Natural killer cell treated with Interleukin-12 subunit alpha and Interleukin-12 subunit beta and Interleukin-15 and Interleukin-18, amount 100 ng/mL, for 72 hours (primary cell): ENCODE measurements around the gene PTCD2. TPM values are rescaled to one million over a fixed set of nuclear protein-coding genes. Genes with fewer than 3 reads are reported as not detected.
A peak's percentile ranks its signal among the peaks of the same experiment; 100 is the strongest.

Source experiments
- ATAC-seq, 2 donors: fragments of 150-1000 bp; cut with Tn5 transposase in 1 of 2; sonication (Bioruptor Pico), chemical (Tn5 transposase) in 1 of 2; 2 replicates each; pipeline ENCODE4 v1.10.0; 2021
- DNase-seq: peaks from one replicate; pipeline ENCODE4 v3.0.0; 2022; ENCODE audit warnings: low spot score
- H3K27ac Mint-ChIP-seq, 2 donors: 1 replicate in 1 of 2; 2 replicates in 1 of 2; pipeline ENCODE4 v1.8.0; 2022; ENCODE audit warnings: mixed read lengths in 2 of 2, mild to moderate bottlenecking in 1 of 2, moderate library complexity in 1 of 2
- H3K27me3 Mint-ChIP-seq, 2 donors: 1 replicate in 1 of 2; 2 replicates in 1 of 2; pipeline ENCODE4 v1.8.0; 2022; ENCODE audit warnings: mixed read lengths in 2 of 2
- H3K36me3 Mint-ChIP-seq: one replicate; pipeline ENCODE4 v1.8.0; 2022; ENCODE audit warnings: mixed read lengths
- H3K4me1 Mint-ChIP-seq, 2 donors: 1 replicate in 1 of 2; 2 replicates in 1 of 2; pipeline ENCODE4 v1.8.0; 2022; ENCODE audit warnings: low read depth in 2 of 2, mixed read lengths in 2 of 2, mild to moderate bottlenecking in 1 of 2
- H3K4me3 Mint-ChIP-seq: one replicate; pipeline ENCODE4 v1.8.0; 2022; ENCODE audit warnings: mixed read lengths
- H3K9me3 Mint-ChIP-seq: 2 replicates; pipeline ENCODE4 v1.8.0; 2022; ENCODE audit warnings: mixed read lengths
- total RNA-seq, 2 donors: library from RNA; stranded (reverse); gene quantifications; one replicate each; pipeline ENCODE4 v1.2.3, GENCODE V29; 2022

The PTCD2 gene
- total RNA-seq, 2 donors from 2014 or later, result 8.0 to 11.3 TPM

DNA sequence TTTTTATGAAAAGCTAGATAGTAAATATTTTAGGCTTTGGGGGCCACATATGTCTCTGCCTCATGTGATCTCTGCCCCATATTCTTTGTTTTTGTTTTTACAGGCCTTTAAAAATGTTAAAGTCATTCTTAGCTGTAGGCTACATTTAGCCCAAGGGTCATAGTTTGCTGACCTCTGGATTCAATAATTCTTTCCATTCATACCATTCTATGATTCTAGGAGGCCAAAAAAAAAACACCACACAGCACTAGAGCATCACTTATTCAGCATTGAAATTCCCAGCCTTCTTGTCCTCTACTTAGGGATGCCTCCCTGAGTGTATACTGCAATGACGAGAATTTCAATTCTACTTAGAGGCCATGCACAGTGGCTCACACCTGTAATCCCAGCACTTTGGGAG lies 17.0 kb downstream of the PTCD2 start:
- peaks cover 0 to 2% of the 10 kb centered on the region in 2 donors for H3K4me1 Mint-ChIP-seq
- no peaks in the 10 kb centered on the region for H3K27me3 Mint-ChIP-seq
- no peaks in the 10 kb centered on the region for H3K9me3 Mint-ChIP-seq
- no peak overlapping the region for H3K27ac Mint-ChIP-seq
- H3K4me3 Mint-ChIP-seq, result no peak overlapping the region
- peaks cover 18% of the 10 kb centered on the region for H3K36me3 Mint-ChIP-seq
- ATAC-seq (no peak), DNase-seq (no peak)

DNA sequence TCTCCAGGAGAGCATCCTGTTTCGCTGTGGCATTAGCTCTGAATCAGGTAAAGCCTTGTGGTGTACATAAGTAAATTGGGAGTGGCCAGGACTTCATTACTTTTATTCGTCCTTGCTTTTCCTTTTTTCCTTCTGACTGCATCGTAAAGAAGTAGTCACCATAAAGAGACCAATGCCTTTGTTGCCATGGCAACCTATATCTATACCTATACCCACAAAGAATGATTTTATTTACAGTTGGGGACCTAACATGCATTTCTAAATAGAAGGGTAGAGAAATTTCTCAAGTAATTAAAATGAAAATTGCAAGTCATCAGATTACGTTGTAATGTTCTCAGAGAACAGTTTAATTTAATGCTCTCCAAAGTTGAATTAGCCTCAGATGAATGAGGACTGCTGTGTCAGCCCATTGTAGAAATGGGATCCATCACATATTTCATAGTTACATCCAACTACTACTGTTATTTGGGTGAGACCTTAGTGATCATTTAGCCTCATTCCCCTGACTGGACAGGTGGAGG lies 18.6 kb downstream of the PTCD2 start:
- ATAC-seq (no peak), DNase-seq (no peak)
- H3K9me3 Mint-ChIP-seq, result no peaks in the 10 kb centered on the region
- no peak overlapping the region for H3K4me3 Mint-ChIP-seq
- H3K27me3 Mint-ChIP-seq, result no peaks in the 10 kb centered on the region
- H3K27ac Mint-ChIP-seq, result no peak overlapping the region
- H3K4me1 Mint-ChIP-seq, result no peaks in the 10 kb centered on the region
- peaks cover 16% of the 10 kb centered on the region for H3K36me3 Mint-ChIP-seq

GRCh38 chr5:72346398-72346797 lies 26.2 kb downstream of the PTCD2 start:
- DNase-seq (no peak), ATAC-seq (no peak)
- Mint-ChIP-seq H3K36me3 (peaks cover 5% of the 10 kb centered on the region), H3K4me1 (peaks cover 0 to 6% of the 10 kb centered on the region in 2 donors), H3K9me3 (no peaks in the 10 kb centered on the region), H3K4me3 (no peak overlapping the region), H3K27me3 (no peaks in the 10 kb centered on the region), H3K27ac (no peak overlapping the region)

DNA sequence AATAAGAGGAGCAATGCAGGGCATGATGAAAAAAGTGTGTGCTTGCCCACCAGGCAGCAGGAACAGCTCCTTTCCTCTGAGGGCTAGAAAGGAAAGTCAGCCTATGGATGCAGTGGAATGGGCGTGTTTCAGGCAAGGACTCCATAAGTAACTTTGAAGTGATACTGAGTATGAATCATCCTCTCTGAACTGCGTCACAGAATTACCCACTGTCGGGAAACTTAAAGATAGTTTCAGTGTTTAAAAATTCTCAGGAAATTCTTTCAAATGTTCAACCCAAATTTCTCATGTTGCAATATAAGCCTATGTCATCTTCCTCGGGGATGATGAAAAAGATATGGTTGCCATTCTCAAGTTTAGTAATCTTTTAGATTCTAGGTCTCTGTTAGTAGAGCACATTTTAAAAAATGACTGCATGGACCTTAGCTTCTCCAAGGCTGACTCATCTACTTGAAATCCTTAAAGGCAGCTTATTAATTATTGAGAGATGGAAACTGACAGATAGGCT lies 27.7 kb downstream of the PTCD2 start:
- no peaks in the 10 kb centered on the region for H3K9me3 Mint-ChIP-seq
- peak overlapping the region in 1 of 2 donors; percentile 48 for H3K27ac Mint-ChIP-seq
- DNase-seq (no peak), ATAC-seq (peak in 1 of 2 donors; percentile 78)
- H3K27me3 Mint-ChIP-seq, result no peaks in the 10 kb centered on the region
- H3K36me3 Mint-ChIP-seq, result peaks cover 6% of the 10 kb centered on the region
- H3K4me3 Mint-ChIP-seq, result peak overlapping the region; percentile 5
- H3K4me1 Mint-ChIP-seq, result peaks cover 0 to 6% of the 10 kb centered on the region in 2 donors

- no peaks in the 10 kb centered on the region for H3K9me3 Mint-ChIP-seq
- H3K36me3 Mint-ChIP-seq, result peaks cover 8% of the 10 kb centered on the region
- H3K4me3 Mint-ChIP-seq, result no peak overlapping the region
- ATAC-seq (no peak), DNase-seq (no peak)
- H3K27ac Mint-ChIP-seq, result no peak overlapping the region
- no peaks in the 10 kb centered on the region for H3K27me3 Mint-ChIP-seq
- peaks cover 0 to 6% of the 10 kb centered on the region in 2 donors for H3K4me1 Mint-ChIP-seq
These were observed 31.2 kb downstream of the PTCD2 start for GRCh38 chr5:72351376-72351775.

GRCh38 chr5:72352616-72353015 lies 32.4 kb downstream of the PTCD2 start:
- Mint-ChIP-seq H3K27me3 (no peaks in the 10 kb centered on the region), H3K27ac (no peak overlapping the region), H3K4me1 (peaks cover 0 to 6% of the 10 kb centered on the region in 2 donors), H3K36me3 (peaks cover 8% of the 10 kb centered on the region), H3K9me3 (no peaks in the 10 kb centered on the region), H3K4me3 (no peak overlapping the region)
- DNase-seq (no peak), ATAC-seq (no peak)

GRCh38 chr5:72353046-72353445 lies 32.9 kb downstream of the PTCD2 start:
- H3K4me3 Mint-ChIP-seq, result no peak overlapping the region
- no peaks in the 10 kb centered on the region for H3K9me3 Mint-ChIP-seq
- H3K36me3 Mint-ChIP-seq, result peaks cover 8% of the 10 kb centered on the region
- no peak overlapping the region for H3K27ac Mint-ChIP-seq
- peaks cover 0 to 6% of the 10 kb centered on the region in 2 donors for H3K4me1 Mint-ChIP-seq
- no peaks in the 10 kb centered on the region for H3K27me3 Mint-ChIP-seq
- ATAC-seq (no peak), DNase-seq (no peak)

GRCh38 chr5:72355706-72356299 lies 35.6 kb downstream of the PTCD2 start:
- ATAC-seq, result no peak
- Mint-ChIP-seq H3K4me1 (no peaks in the 10 kb centered on the region), H3K27ac (no peak overlapping the region), H3K27me3 (no peaks in the 10 kb centered on the region), H3K36me3 (peaks cover 8% of the 10 kb centered on the region), H3K4me3 (no peak overlapping the region), H3K9me3 (no peaks in the 10 kb centered on the region)
- no peak for DNase-seq

DNA sequence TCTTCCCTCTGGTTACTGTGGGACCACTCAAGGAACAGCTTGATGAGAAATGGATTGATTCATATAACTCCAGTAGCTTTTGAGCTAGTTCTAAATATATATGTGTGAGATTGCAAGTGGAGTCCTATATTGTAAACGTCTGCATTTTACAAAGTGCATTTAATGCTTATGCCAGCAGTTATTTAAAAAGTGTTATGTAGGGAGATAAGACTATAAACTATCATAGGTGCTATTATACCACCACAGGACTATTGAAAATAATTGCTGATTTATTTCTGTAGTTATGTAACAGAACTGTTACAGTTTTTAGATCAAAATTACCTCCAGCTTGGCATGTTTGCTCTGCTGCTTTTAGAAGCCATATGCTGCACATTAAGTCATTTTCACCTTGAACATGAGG lies 36.2 kb downstream of the PTCD2 start:
- Mint-ChIP-seq H3K4me3 (no peak overlapping the region), H3K36me3 (peaks cover 8% of the 10 kb centered on the region), H3K9me3 (no peaks in the 10 kb centered on the region), H3K27me3 (no peaks in the 10 kb centered on the region), H3K27ac (no peak overlapping the region), H3K4me1 (no peaks in the 10 kb centered on the region)
- ATAC-seq (no peak), DNase-seq (no peak)

- Mint-ChIP-seq H3K4me1 (no peaks in the 10 kb centered on the region), H3K4me3 (no peak overlapping the region), H3K9me3 (no peaks in the 10 kb centered on the region), H3K36me3 (peaks cover 10% of the 10 kb centered on the region), H3K27ac (no peak overlapping the region), H3K27me3 (no peaks in the 10 kb centered on the region)
- DNase-seq, result no peak
- ATAC-seq, result no peak
These were observed 38.8 kb downstream of the PTCD2 start for GRCh38 chr5:72358925-72359324.

- no peaks in the 10 kb centered on the region for H3K4me1 Mint-ChIP-seq
- no peak overlapping the region for H3K4me3 Mint-ChIP-seq
- ATAC-seq (no peak), DNase-seq (no peak)
- peaks cover 10% of the 10 kb centered on the region for H3K36me3 Mint-ChIP-seq
- no peak overlapping the region for H3K27ac Mint-ChIP-seq
- no peaks in the 10 kb centered on the region for H3K27me3 Mint-ChIP-seq
- no peaks in the 10 kb centered on the region for H3K9me3 Mint-ChIP-seq
These were observed 39.7 kb downstream of the PTCD2 start for GRCh38 chr5:72359886-72360285.

- DNase-seq (no peak), ATAC-seq (no peak)
- Mint-ChIP-seq H3K4me1 (peaks cover 3 to 4% of the 10 kb centered on the region in 2 donors), H3K36me3 (peaks cover 10% of the 10 kb centered on the region), H3K9me3 (no peaks in the 10 kb centered on the region), H3K4me3 (no peak overlapping the region), H3K27ac (no peak overlapping the region), H3K27me3 (no peaks in the 10 kb centered on the region)
These were observed 43.1 kb downstream of the PTCD2 start for GRCh38 chr5:72363166-72363802.

- H3K4me3 Mint-ChIP-seq, result no peak overlapping the region
- H3K9me3 Mint-ChIP-seq, result no peaks in the 10 kb centered on the region
- ATAC-seq (no peak), DNase-seq (no peak)
- H3K27me3 Mint-ChIP-seq, result no peaks in the 10 kb centered on the region
- peaks cover 3 to 4% of the 10 kb centered on the region in 2 donors for H3K4me1 Mint-ChIP-seq
- H3K36me3 Mint-ChIP-seq, result peaks cover 10% of the 10 kb centered on the region
- H3K27ac Mint-ChIP-seq, result no peak overlapping the region
These were observed 44.0 kb downstream of the PTCD2 start for GRCh38 chr5:72364171-72364570.

GRCh38 chr5:72364951-72365350 lies 44.8 kb downstream of the PTCD2 start:
- DNase-seq, result no peak
- Mint-ChIP-seq H3K27me3 (no peaks in the 10 kb centered on the region), H3K9me3 (no peaks in the 10 kb centered on the region), H3K4me1 (peaks cover 3 to 4% of the 10 kb centered on the region in 2 donors), H3K4me3 (no peak overlapping the region), H3K27ac (no peak overlapping the region), H3K36me3 (peaks cover 10% of the 10 kb centered on the region)
- no peak for ATAC-seq
